Subcutaneous adipose tissue (tissue), 4 donors: ENCODE results near the gene TMEM260. TPM values are rescaled to one million over a fixed set of nuclear protein-coding genes. Genes with fewer than 3 reads are reported as not detected.

Source experiments
- total RNA-seq, 4 donors: library from RNA; depleted of rRNA; stranded (reverse); fragments of >200 nt; gene quantifications; one replicate each; pipeline ENCODE4 v1.1.0, GENCODE V29; 2016
- TF ChIP-seq, protein P1 (sequence below): fragments of 450-650 bp; IDR thresholded peaks from one replicate; pipeline ENCODE4 v1.5.1; 2016; ENCODE audit warnings: low read depth, mild to moderate bottlenecking, control low read depth, antibody characterized with exemption, moderate library complexity

Gene TMEM260
- total RNA-seq, 4 donors from 2014 or later: 13.6 to 25.8 (median 18.0) TPM

DNA sequence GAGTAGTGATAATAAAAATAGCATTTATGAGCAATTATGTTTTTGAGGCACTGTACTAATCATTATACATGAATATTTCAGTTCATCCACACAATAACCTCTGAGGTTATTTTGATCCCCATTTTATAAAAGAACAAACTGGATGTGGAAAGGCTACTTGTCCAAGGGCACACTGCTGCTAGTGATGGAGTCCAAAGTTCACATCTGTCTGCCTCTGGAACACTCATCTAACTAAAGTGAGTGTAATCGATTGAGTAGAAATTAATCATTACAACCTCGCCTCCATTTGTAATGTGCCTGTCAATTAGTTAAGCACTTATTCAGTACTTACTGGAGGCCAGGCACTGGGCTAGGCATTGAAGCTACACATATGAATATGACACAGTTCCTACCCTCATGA, 55.4 kb downstream of the TMEM260 start:
- TF ChIP-seq, protein P1, sequence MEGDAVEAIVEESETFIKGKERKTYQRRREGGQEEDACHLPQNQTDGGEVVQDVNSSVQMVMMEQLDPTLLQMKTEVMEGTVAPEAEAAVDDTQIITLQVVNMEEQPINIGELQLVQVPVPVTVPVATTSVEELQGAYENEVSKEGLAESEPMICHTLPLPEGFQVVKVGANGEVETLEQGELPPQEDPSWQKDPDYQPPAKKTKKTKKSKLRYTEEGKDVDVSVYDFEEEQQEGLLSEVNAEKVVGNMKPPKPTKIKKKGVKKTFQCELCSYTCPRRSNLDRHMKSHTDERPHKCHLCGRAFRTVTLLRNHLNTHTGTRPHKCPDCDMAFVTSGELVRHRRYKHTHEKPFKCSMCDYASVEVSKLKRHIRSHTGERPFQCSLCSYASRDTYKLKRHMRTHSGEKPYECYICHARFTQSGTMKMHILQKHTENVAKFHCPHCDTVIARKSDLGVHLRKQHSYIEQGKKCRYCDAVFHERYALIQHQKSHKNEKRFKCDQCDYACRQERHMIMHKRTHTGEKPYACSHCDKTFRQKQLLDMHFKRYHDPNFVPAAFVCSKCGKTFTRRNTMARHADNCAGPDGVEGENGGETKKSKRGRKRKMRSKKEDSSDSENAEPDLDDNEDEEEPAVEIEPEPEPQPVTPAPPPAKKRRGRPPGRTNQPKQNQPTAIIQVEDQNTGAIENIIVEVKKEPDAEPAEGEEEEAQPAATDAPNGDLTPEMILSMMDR: no peak

DNA sequence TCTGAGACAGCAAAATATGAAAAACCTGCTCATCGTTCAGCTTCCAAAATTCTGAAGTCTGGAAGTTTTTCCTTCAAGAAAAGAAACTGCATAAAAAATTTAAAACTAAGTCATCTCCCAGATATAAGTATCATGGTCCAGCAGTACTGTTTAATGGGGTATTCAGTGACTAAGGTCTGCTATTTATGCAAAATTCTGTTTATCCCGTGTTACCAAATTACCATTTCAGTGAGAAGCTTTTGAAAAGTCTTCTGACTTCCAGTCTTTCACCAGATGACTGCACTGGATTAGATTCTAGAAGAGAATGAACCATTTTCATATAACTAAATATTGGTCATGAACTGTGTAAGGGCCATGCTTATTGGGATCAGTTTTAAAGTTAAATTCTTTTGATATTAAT, 67.9 kb downstream of the TMEM260 start:
- TF ChIP-seq, protein P1: no peak

DNA sequence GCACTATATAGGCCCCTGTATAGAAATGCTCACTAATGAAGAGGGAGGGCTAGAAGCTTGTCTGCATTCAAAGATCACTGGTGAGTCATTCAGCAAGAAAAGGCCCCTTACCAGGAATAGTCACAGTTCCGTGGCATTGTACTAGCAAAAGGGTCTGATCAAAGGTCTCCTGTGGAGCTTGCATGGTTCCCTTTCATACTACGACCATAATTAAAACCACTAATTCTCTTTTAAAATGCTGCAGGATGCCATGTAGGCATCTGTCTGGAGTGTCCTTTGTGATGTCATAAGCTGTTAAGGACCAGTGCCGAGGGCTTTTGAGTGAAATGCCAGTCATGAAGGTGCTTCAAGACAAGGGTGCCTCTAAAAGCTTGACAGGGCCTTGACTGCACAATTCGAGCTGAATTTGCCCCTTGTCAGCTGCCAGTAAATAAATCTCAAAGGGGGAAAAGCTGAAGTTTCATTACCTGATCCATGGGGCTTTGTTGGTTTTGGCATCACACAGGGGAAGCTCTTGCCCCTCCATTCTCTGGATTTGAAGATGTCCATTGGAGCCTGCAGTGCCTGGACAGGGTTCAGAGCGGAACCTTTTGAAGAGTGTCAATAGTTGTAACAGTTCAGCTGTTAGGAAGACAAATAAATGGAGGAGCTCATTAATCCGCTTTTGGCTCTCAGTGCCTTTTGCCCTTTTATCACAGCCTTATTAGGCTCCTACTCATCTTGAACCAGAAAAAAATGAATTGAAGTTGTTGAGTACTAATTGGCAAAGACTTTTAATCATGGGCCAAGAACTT, 69.1 kb downstream of the TMEM260 start:
- TF ChIP-seq, protein P1: no peak

DNA sequence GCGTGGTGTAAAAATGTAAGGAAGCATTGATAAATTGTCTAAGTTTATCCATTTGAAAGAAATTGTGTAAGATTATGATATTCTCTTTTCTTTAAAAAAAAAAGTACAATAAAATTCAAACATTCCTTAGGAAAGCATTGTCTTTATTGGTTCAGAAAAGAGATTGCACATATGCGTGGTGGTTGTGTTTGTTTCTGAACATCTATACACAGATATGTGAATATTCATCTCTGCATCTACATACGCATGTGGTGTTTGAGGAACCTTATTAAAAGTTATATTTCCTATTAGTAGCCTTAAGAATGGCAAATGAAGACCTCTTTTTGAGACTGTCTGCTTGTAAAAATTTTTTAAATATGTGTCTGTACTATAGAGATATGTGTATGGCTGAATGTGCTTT, 69.8 kb downstream of the TMEM260 start:
- TF ChIP-seq, protein P1: no peak

DNA sequence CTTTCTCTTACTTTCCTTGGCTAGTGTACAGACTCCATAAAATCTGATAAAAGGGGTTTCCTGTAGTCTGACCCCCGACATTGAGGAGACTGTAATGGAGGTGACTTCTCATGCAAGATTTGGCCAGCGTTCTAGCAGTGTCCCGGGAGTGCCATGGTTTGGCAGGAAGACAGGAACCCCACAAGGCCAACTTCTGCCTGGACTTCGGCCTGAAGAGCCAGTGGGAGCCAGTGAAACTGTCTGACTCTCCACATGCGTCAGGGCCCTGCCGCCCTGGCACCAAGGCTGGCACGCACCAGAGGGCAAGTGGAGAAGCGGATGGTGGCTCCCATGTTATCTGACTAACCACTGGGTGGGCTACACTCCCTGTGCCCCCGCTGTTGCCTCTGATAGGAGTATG, 70.5 kb downstream of the TMEM260 start:
- TF ChIP-seq, protein P1: no peak

DNA sequence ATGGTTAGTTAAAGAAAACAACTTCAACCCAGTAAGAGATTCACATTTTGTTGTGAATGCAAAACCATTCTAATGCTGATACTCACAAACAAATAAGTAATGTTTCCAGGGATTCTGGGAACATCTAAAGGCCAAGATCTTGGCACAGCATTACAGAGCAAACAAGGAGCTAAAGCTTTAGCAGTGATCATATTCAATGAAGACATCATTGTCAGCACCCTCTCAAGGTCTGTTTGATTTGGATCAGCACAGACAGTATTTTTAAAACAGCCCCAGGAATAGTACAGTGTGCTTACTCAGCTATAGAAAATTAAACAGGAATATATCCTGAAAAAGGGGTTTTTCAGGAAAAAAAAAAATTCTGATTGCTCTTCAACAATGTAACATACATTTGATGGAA, 71.4 kb downstream of the TMEM260 start:
- TF ChIP-seq, protein P1: no peak

DNA sequence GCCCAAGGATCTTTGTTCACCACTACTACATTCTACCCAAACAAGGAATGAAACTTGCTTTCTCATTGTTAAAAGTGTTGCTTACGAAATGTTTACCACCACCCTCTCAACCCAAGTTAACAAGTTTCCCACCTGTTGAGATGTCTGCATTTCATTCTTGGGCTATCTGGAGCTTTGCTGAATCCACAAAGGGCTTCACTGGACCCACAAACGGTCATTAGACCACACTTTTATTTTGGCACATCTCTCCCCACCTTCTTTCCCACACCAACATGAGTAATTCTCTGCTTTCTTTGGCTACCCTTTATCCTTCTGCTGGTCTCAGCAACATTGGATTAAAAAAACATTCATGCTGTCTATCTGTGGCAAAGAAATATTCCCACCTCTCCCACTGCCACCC, 78.0 kb downstream of the TMEM260 start:
- TF ChIP-seq, protein P1: no peak
